ENCODE measurements around the gene CDCP1.

- TF ChIP-seq, protein P1, sequence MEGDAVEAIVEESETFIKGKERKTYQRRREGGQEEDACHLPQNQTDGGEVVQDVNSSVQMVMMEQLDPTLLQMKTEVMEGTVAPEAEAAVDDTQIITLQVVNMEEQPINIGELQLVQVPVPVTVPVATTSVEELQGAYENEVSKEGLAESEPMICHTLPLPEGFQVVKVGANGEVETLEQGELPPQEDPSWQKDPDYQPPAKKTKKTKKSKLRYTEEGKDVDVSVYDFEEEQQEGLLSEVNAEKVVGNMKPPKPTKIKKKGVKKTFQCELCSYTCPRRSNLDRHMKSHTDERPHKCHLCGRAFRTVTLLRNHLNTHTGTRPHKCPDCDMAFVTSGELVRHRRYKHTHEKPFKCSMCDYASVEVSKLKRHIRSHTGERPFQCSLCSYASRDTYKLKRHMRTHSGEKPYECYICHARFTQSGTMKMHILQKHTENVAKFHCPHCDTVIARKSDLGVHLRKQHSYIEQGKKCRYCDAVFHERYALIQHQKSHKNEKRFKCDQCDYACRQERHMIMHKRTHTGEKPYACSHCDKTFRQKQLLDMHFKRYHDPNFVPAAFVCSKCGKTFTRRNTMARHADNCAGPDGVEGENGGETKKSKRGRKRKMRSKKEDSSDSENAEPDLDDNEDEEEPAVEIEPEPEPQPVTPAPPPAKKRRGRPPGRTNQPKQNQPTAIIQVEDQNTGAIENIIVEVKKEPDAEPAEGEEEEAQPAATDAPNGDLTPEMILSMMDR (IDR thresholded peaks at IDR 0.05), result no peak
- TF ChIP-seq POLR2AphosphoS5 (IDR thresholded peaks at IDR 0.05) (no peak), EP300 (IDR thresholded peaks at IDR 0.05) (no peak)
Measured at GRCh38 chr3:45119824-45120358, 26.3 kb downstream of the CDCP1 start.
